CD4-positive, alpha-beta T cell treated with Interleukin-6 for 4 hours (primary cell): ENCODE results near the gene HSPA1L.
"Not testable (repeated sequence)": the region's sequence is repeated elsewhere in the genome, so short reads cannot be mapped to it uniquely, and the experiment has no call there.

Experiments used
- DNase-seq: peaks from one replicate; pipeline ENCODE4 v3.0.0-alpha.2; 2020; ENCODE audit warnings: mixed read lengths

HSPA1L gene

GRCh38 chr6:31836474-31837368 is 21.6 kb upstream of the HSPA1L start:
- peak; percentile 20 for DNase-seq

- DNase-seq, result no peak
Measured at GRCh38 chr6:31836047-31836473, 21.0 kb upstream of the HSPA1L start.

- DNase-seq, result peak; percentile 81
Measured at GRCh38 chr6:31834367-31835250, 19.5 kb upstream of the HSPA1L start.

GRCh38 chr6:31831350-31832215 is 16.5 kb upstream of the HSPA1L start:
- no peak for DNase-seq

GRCh38 chr6:31830886-31831335 is 15.8 kb upstream of the HSPA1L start:
- DNase-seq, result no peak

- DNase-seq, result no peak
Measured at GRCh38 chr6:31829633-31830283, 14.7 kb upstream of the HSPA1L start.

- peak; percentile 92 for DNase-seq
Measured at GRCh38 chr6:31827286-31828079, 12.4 kb upstream of the HSPA1L start, which contains the start of gene HSPA1B. HSPA1B (plus strand) TSS chr6:31827738; CDS start chr6:31827951, 213 bp downstream.

- DNase-seq, result peak; percentile 56
Measured at GRCh38 chr6:31826793-31827285, 11.8 kb upstream of the HSPA1L start.

GRCh38 chr6:31825553-31825952 is 10.5 kb upstream of the HSPA1L start:
- DNase-seq, result no peak

GRCh38 chr6:31823592-31824196 is 8.6 kb upstream of the HSPA1L start:
- DNase-seq, result not testable (repeated sequence)

GRCh38 chr6:31822036-31822821 is 7.1 kb upstream of the HSPA1L start:
- DNase-seq, result peak; percentile 80

- no peak for DNase-seq
Measured at GRCh38 chr6:31821301-31822035, 6.4 kb upstream of the HSPA1L start.

GRCh38 chr6:31820399-31820798 is 5.3 kb upstream of the HSPA1L start:
- DNase-seq, result not testable (repeated sequence)

- no peak for DNase-seq
Measured at GRCh38 chr6:31819871-31820299, 4.8 kb upstream of the HSPA1L start.

- DNase-seq, result not testable (repeated sequence)
Measured at GRCh38 chr6:31817929-31818511, 2.9 kb upstream of the HSPA1L start.

GRCh38 chr6:31817133-31817928 is 2.2 kb upstream of the HSPA1L start:
- DNase-seq, result not testable (repeated sequence)

GRCh38 chr6:31814677-31815024 is 432 bp downstream of the HSPA1L start:
- peak; percentile 79 for DNase-seq
